ENCODE data around the gene B9D2. TPM values are rescaled to one million over a fixed set of nuclear protein-coding genes. Genes with fewer than 3 reads are reported as not detected.

The B9D2 gene
- total RNA-seq, 2 donors from 2014 or later = 0.52 to 5.3 TPM

- Histone ChIP-seq H3K27me3 (no peaks in the 10 kb centered on the region), H3K4me3 (no peak overlapping the region), H3K27ac (no peak overlapping the region), H3K4me1 (peaks cover 13% of the 10 kb centered on the region), H3K36me3 (replicated peaks in 1 of 2; ENCODE audit: insufficient read depth in 1 of 2, low read depth in 2 of 2) (peaks cover 0 to 18% of the 10 kb centered on the region in 2 donors), H3K9me3 (no peaks in the 10 kb centered on the region)
- WGBS, 2 donors = 94 to 100% methylated on average over 4 to 11 of the region's 11 CpGs
- intact Hi-C loops (cut with DNase I) = loop anchor here (10.0 kb wide), 1 partner anchor 115 kb away; the partner anchor contains the start of gene DMAC2
- ATAC-seq = no peak
- no peak for TF ChIP-seq POLR2A (IDR thresholded peaks at IDR 0.05)
- no peak for TF ChIP-seq CTCF (IDR thresholded peaks at IDR 0.05)
- no peak for DNase-seq
Measured at GRCh38 chr19:41320185-41320518, 43.8 kb downstream of the B9D2 start.

DNA sequence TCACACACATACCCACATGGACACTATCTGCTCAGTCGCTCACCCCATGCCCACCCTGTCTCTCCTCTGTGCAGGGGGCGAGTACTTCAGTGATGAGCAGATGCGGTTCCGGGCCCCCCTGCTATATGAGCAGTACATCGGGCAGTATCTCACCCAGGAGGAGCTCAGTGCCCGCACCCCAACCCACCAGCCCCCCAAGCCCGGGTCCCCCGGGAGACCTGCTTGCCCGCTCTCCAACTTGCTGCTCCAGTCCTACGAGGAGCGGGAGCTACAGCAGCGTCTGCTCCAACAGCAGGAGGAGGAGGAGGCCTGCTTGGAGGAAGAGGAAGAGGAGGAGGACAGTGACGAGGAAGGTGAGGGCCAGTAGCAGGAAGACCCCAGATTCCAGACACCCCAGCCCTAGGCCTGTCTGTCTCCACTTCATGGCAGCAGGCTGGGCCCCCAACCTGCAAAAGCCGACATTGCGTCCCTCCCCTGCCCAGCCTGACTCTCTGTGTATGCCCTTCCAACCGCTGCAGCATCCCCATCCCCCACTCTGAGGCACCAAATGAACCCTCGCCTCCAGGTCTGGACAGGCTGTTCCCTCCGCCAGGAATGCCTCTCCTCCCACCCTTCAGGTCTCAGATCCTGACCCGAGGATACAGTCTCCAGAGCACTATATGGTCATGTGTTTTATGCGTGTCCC lies 44.3 kb downstream of the B9D2 start:
- Histone ChIP-seq H3K4me3 (no peak overlapping the region), H3K27ac (no peak overlapping the region), H3K36me3 (replicated peaks in 1 of 2; ENCODE audit: insufficient read depth in 1 of 2, low read depth in 2 of 2) (peaks cover 0 to 18% of the 10 kb centered on the region in 2 donors), H3K4me1 (peaks cover 8% of the 10 kb centered on the region), H3K27me3 (no peaks in the 10 kb centered on the region), H3K9me3 (no peaks in the 10 kb centered on the region)
- WGBS, 2 donors = 86 to 89% methylated on average over 12 to 20 of the region's 20 CpGs
- DNase-seq = no peak
- ATAC-seq = no peak
- TF ChIP-seq POLR2A (IDR thresholded peaks at IDR 0.05) = no peak
- TF ChIP-seq CTCF (IDR thresholded peaks at IDR 0.05) = no peak
- intact Hi-C loops (cut with DNase I) = loop anchor here (10.0 kb wide), 1 partner anchor 115 kb away; the partner anchor contains the start of gene DMAC2

DNA sequence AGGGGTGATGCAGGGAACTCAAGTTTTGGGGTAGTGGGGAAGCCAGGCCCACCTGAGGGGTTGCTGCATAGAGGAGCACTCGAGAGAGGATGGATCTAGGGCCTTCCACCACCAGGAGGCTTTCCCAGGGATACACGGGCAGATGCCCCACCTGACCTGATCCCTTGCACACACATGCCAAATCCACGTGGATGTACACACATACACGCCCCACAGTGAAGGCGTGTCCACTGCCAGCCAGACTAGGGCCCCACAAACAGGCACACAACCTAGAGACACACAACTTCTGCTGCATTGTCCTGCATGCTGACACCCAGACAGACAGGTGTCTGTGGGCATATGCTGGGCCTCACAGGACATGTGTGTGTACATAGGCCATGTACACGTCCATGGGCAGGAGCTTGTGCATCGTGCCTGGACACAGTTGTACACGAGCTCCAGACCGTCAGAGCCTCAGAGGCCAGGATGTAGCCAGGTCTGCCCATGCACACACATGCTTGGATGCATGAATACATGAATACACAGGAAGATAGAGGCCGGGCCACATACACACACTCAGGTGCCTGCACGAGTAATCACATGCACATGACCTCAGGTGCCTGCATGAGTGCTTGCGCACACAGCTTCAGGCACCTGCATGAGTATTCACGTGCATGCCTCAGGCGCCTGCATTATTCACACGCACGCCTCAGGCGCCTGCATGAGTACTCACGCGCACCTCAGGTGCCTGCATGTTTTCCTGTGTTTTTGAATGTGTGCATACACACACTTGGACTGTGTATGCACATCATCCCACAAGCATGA lies 45.1 kb downstream of the B9D2 start:
- H3K36me3 ChIP-seq (replicated peaks in 1 of 2; ENCODE audit: insufficient read depth in 1 of 2, low read depth in 2 of 2) = peaks cover 0 to 18% of the 10 kb centered on the region in 2 donors
- H3K27me3 ChIP-seq = no peaks in the 10 kb centered on the region
- intact Hi-C loops (cut with DNase I) = no loop called here
- no peak overlapping the region for H3K27ac ChIP-seq
- DNase-seq = no peak
- TF ChIP-seq CTCF (IDR thresholded peaks at IDR 0.05) = no peak
- TF ChIP-seq POLR2A (IDR thresholded peaks at IDR 0.05) = no peak
- peaks cover 1% of the 10 kb centered on the region for H3K4me1 ChIP-seq
- WGBS, 2 donors = 86 to 96% methylated on average over 7 to 19 of the region's 19 CpGs
- no peak for ATAC-seq
- H3K9me3 ChIP-seq = no peaks in the 10 kb centered on the region
- no peak overlapping the region for H3K4me3 ChIP-seq

GRCh38 chr19:41316306-41316920 lies 47.5 kb downstream of the B9D2 start:
- WGBS, 2 donors = 96 to 99% methylated on average over 10 to 24 of the region's 24 CpGs
- Histone ChIP-seq H3K9me3 (no peaks in the 10 kb centered on the region), H3K4me1 (peaks cover 2% of the 10 kb centered on the region), H3K27me3 (no peaks in the 10 kb centered on the region), H3K4me3 (no peak overlapping the region), H3K36me3 (replicated peaks in 1 of 2; ENCODE audit: insufficient read depth in 1 of 2, low read depth in 2 of 2) (peaks cover 0 to 22% of the 10 kb centered on the region in 2 donors), H3K27ac (no peak overlapping the region)
- intact Hi-C loops (cut with DNase I) = no loop called here
- no peak for TF ChIP-seq POLR2A (IDR thresholded peaks at IDR 0.05)
- no peak for TF ChIP-seq CTCF (IDR thresholded peaks at IDR 0.05)
- DNase-seq (no peak), ATAC-seq (no peak)
